Activated CD4-positive, alpha-beta T cell treated with anti-CD3 and anti-CD28 coated beads, Interleukin-2, amount 10 ng/mL, durations not matched to agents 7 days and 5 days (primary cell): ENCODE data around the gene NTNG2. TPM values are rescaled to one million over a fixed set of nuclear protein-coding genes. Genes with fewer than 3 reads are reported as not detected.
A peak's percentile ranks its signal among the peaks of the same experiment; 100 is the strongest.

Source experiments
- CTCF ChIA-PET: fragments of 350-600 bp; sonication (Branson Sonifier 250); formaldehyde crosslinking; loops from one replicate; lab custom pipeline; 2021; ENCODE audit warnings: antibody characterized with exemption; lab: Charles Lee
- POLR2A ChIA-PET: fragments of 350-600 bp; sonication (Branson Sonifier 250); formaldehyde crosslinking; loops from one replicate; lab custom pipeline; 2021; ENCODE audit warnings: antibody characterized with exemption; lab: Charles Lee
- DNase-seq: peaks from one replicate; pipeline ENCODE4 v3.0.0-alpha.2; 2020
- H3K27ac Mint-ChIP-seq: one replicate; pipeline ENCODE4 v1.8.0; 2021; ENCODE audit warnings: mild to moderate bottlenecking, moderate library complexity, mixed read lengths
- H3K27me3 Mint-ChIP-seq: one replicate; pipeline ENCODE4 v1.8.0; 2021; ENCODE audit warnings: mixed read lengths
- H3K36me3 Mint-ChIP-seq: one replicate; pipeline ENCODE4 v1.8.0; 2021; ENCODE audit warnings: low read depth, mixed read lengths
- H3K4me1 Mint-ChIP-seq: one replicate; pipeline ENCODE4 v1.8.0; 2021; ENCODE audit warnings: mixed read lengths
- H3K4me3 Mint-ChIP-seq: one replicate; pipeline ENCODE4 v1.8.0; 2021; ENCODE audit warnings: mild to moderate bottlenecking, moderate library complexity, mixed read lengths
- H3K9me3 Mint-ChIP-seq: one replicate; pipeline ENCODE4 v1.8.0; 2021; ENCODE audit warnings: mixed read lengths
- total RNA-seq, 2 experiments: library from RNA; stranded (reverse); gene quantifications; one replicate each; pipeline ENCODE4 v1.2.3, GENCODE V29; 2021

The NTNG2 gene
- total RNA-seq, 2 experiments from 2014 or later = 5.4 to 6.6 TPM

GRCh38 chr9:132237481-132237880 is 75.6 kb downstream of the NTNG2 start:
- DNase-seq = no peak
- Mint-ChIP-seq H3K4me3 (no peak overlapping the region), H3K27ac (no peak overlapping the region), H3K27me3 (no peaks in the 10 kb centered on the region), H3K9me3 (no peaks in the 10 kb centered on the region), H3K4me1 (peaks cover 14% of the 10 kb centered on the region), H3K36me3 (peaks cover 2% of the 10 kb centered on the region)
- ChIA-PET CTCF (interaction anchor here (1.4 to 5.1 kb wide), 5 partner anchors 14 to 475 kb away, joined by 3 to 16 read pairs (median 4); no protein-coding TSS in a partner anchor), POLR2A (no interaction called here)

GRCh38 chr9:132238026-132238972 is 76.4 kb downstream of the NTNG2 start:
- no peak for DNase-seq
- Mint-ChIP-seq H3K4me1 (peaks cover 18% of the 10 kb centered on the region), H3K36me3 (peaks cover 2% of the 10 kb centered on the region), H3K9me3 (no peaks in the 10 kb centered on the region), H3K27ac (no peak overlapping the region), H3K4me3 (no peak overlapping the region), H3K27me3 (no peaks in the 10 kb centered on the region)
- CTCF ChIA-PET = interaction anchor here (1.0 to 5.1 kb wide), 5 partner anchors 13 to 481 kb away, joined by 3 to 16 read pairs (median 3); no protein-coding TSS in a partner anchor
- POLR2A ChIA-PET = no interaction called here

- peaks cover 22% of the 10 kb centered on the region for H3K4me1 Mint-ChIP-seq
- DNase-seq = no peak
- H3K9me3 Mint-ChIP-seq = no peaks in the 10 kb centered on the region
- no peaks in the 10 kb centered on the region for H3K27me3 Mint-ChIP-seq
- ChIA-PET CTCF (interaction anchor here (0.6 to 5.1 kb wide), 8 partner anchors 13 to 758 kb away, joined by 3 to 16 read pairs (median 3); no protein-coding TSS in a partner anchor), POLR2A (no interaction called here)
- no peak overlapping the region for H3K4me3 Mint-ChIP-seq
- peaks cover 2% of the 10 kb centered on the region for H3K36me3 Mint-ChIP-seq
- H3K27ac Mint-ChIP-seq = no peak overlapping the region
Observed at GRCh38 chr9:132238992-132239391, 77.1 kb downstream of the NTNG2 start.

- no peak overlapping the region for H3K27ac Mint-ChIP-seq
- peaks cover 1% of the 10 kb centered on the region for H3K27me3 Mint-ChIP-seq
- H3K4me3 Mint-ChIP-seq = no peak overlapping the region
- POLR2A ChIA-PET = no interaction called here
- CTCF ChIA-PET = interaction anchor here (0.6 to 5.1 kb wide), 8 partner anchors 24 to 758 kb away, joined by 3 to 16 read pairs (median 3); no protein-coding TSS in a partner anchor
- peaks cover 22% of the 10 kb centered on the region for H3K4me1 Mint-ChIP-seq
- H3K9me3 Mint-ChIP-seq = no peaks in the 10 kb centered on the region
- peaks cover 2% of the 10 kb centered on the region for H3K36me3 Mint-ChIP-seq
- DNase-seq = no peak
Observed at GRCh38 chr9:132239518-132239917, 77.7 kb downstream of the NTNG2 start.

- POLR2A ChIA-PET = no interaction called here
- DNase-seq = no peak
- Mint-ChIP-seq H3K27ac (peak overlapping the region; percentile 13), H3K27me3 (peaks cover 4% of the 10 kb centered on the region), H3K4me3 (peak overlapping the region; percentile 30), H3K36me3 (peaks cover 2% of the 10 kb centered on the region), H3K9me3 (no peaks in the 10 kb centered on the region), H3K4me1 (peaks cover 22% of the 10 kb centered on the region)
- CTCF ChIA-PET = interaction anchor here (0.6 to 5.1 kb wide), 4 partner anchors 71 to 481 kb away, joined by 3 to 16 read pairs (median 4); no protein-coding TSS in a partner anchor
Observed at GRCh38 chr9:132239999-132240840, 78.4 kb downstream of the NTNG2 start.

- POLR2A ChIA-PET = interaction anchor here (0.6 kb wide), 1 partner anchor 33 kb away, joined by 3 read pairs; no protein-coding TSS in a partner anchor
- H3K36me3 Mint-ChIP-seq = peaks cover 2% of the 10 kb centered on the region
- H3K4me3 Mint-ChIP-seq = peak overlapping the region; percentile 98
- H3K9me3 Mint-ChIP-seq = no peaks in the 10 kb centered on the region
- DNase-seq = peak; percentile 99
- peak overlapping the region; percentile 99 for H3K27ac Mint-ChIP-seq
- H3K27me3 Mint-ChIP-seq = peaks cover 6% of the 10 kb centered on the region
- H3K4me1 Mint-ChIP-seq = peaks cover 22% of the 10 kb centered on the region
- CTCF ChIA-PET = interaction anchor here (0.7 to 5.1 kb wide), 6 partner anchors 12 to 481 kb away, joined by 3 to 16 read pairs (median 5); no protein-coding TSS in a partner anchor
Observed at GRCh38 chr9:132240841-132241482, 79.1 kb downstream of the NTNG2 start.

GRCh38 chr9:132241483-132241839 is 79.6 kb downstream of the NTNG2 start:
- no peak for DNase-seq
- peaks cover 2% of the 10 kb centered on the region for H3K36me3 Mint-ChIP-seq
- peak overlapping the region; percentile 99 for H3K27ac Mint-ChIP-seq
- peaks cover 7% of the 10 kb centered on the region for H3K27me3 Mint-ChIP-seq
- H3K4me3 Mint-ChIP-seq = peak overlapping the region; percentile 98
- ChIA-PET CTCF (interaction anchor here (0.7 to 5.1 kb wide), 5 partner anchors 11 to 72 kb away, joined by 3 to 16 read pairs (median 5); no protein-coding TSS in a partner anchor), POLR2A (interaction anchor here (0.6 kb wide), 1 partner anchor 32 kb away, joined by 3 read pairs; no protein-coding TSS in a partner anchor)
- peaks cover 22% of the 10 kb centered on the region for H3K4me1 Mint-ChIP-seq
- H3K9me3 Mint-ChIP-seq = no peaks in the 10 kb centered on the region

GRCh38 chr9:132241840-132242620 is 80.2 kb downstream of the NTNG2 start:
- Mint-ChIP-seq H3K4me1 (peaks cover 18% of the 10 kb centered on the region), H3K27me3 (peaks cover 12% of the 10 kb centered on the region), H3K27ac (peak overlapping the region; percentile 94), H3K36me3 (peaks cover 2% of the 10 kb centered on the region), H3K4me3 (peak overlapping the region; percentile 98), H3K9me3 (no peaks in the 10 kb centered on the region)
- POLR2A ChIA-PET = interaction anchor here (0.6 kb wide), 1 partner anchor 32 kb away, joined by 3 read pairs; no protein-coding TSS in a partner anchor
- DNase-seq = peak; percentile 74
- CTCF ChIA-PET = interaction anchor here (1.0 to 5.1 kb wide), 4 partner anchors 11 to 72 kb away, joined by 4 to 16 read pairs (median 6); no protein-coding TSS in a partner anchor

GRCh38 chr9:132242621-132243155 is 80.8 kb downstream of the NTNG2 start:
- CTCF ChIA-PET = interaction anchor here (1.1 to 1.6 kb wide), 2 partner anchors 9 to 17 kb away, joined by 3 to 4 read pairs; no protein-coding TSS in a partner anchor

GRCh38 chr9:132243156-132244074 is 81.6 kb downstream of the NTNG2 start:
- ChIA-PET CTCF (interaction anchor here (1.0 to 1.6 kb wide), 3 partner anchors 9 to 19 kb away, joined by 3 to 4 read pairs (median 3); no protein-coding TSS in a partner anchor), POLR2A (no interaction called here)
- Mint-ChIP-seq H3K9me3 (no peaks in the 10 kb centered on the region), H3K27ac (peak overlapping the region; percentile 94), H3K4me3 (peak overlapping the region; percentile 92), H3K36me3 (peaks cover 2% of the 10 kb centered on the region), H3K27me3 (peaks cover 13% of the 10 kb centered on the region), H3K4me1 (peaks cover 18% of the 10 kb centered on the region)
- no peak for DNase-seq

More at GRCh38 chr9:132242621-132243155, 80.8 kb downstream of the NTNG2 start:
- Mint-ChIP-seq H3K27me3 (peaks cover 13% of the 10 kb centered on the region), H3K4me3 (peak overlapping the region; percentile 92), H3K27ac (peak overlapping the region; percentile 94), H3K36me3 (peaks cover 2% of the 10 kb centered on the region), H3K4me1 (peaks cover 18% of the 10 kb centered on the region), H3K9me3 (no peaks in the 10 kb centered on the region)
- no peak for DNase-seq
- POLR2A ChIA-PET = no interaction called here
